MCF 10A (cell line): ENCODE data around the gene GLIS1. TPM values are rescaled to one million over a fixed set of nuclear protein-coding genes. Genes with fewer than 3 reads are reported as not detected.

Experiments used
- BruUV-seq: library from RNA; stranded (reverse); fragments of 400-500 nt; replicated peaks from 2 replicates; lab custom pipeline; 2021; lab: Mats Ljungman, UMichigan
- CTCF ChIA-PET: fragments of 300-600 bp; sonication (Branson Sonifier 250); formaldehyde crosslinking; extraction: SDS; loops from one replicate; lab custom pipeline; 2021; ENCODE audit warnings: antibody characterized with exemption, inconsistent platforms; lab: Yijun Ruan, JAX
- POLR2A ChIA-PET: fragments of 300-600, 350-650 bp; sonication (Branson Sonifier 250); formaldehyde crosslinking; extraction: SDS; loops from one replicate; lab custom pipeline; 2020; ENCODE audit warnings: antibody characterized with exemption, inconsistent platforms; lab: Yijun Ruan, JAX
- DNase-seq: peaks from one replicate; pipeline ENCODE4 v3.0.0-alpha.2; 2018; ENCODE audit not compliant: unreplicated experiment
- H3K27ac Mint-ChIP-seq: one replicate; pipeline ENCODE4 v1.8.0; 2022; ENCODE audit warnings: mild to moderate bottlenecking, low read depth, mixed read lengths; ENCODE audit not compliant: unreplicated experiment
- H3K27me3 Mint-ChIP-seq: one replicate; pipeline ENCODE4 v1.8.0; 2022; ENCODE audit warnings: mixed read lengths; ENCODE audit not compliant: insufficient read depth, unreplicated experiment
- H3K36me3 Mint-ChIP-seq: one replicate; pipeline ENCODE4 v1.8.0; 2022; ENCODE audit warnings: mild to moderate bottlenecking, moderate library complexity, mixed read lengths; ENCODE audit not compliant: insufficient read depth, unreplicated experiment
- H3K4me1 Mint-ChIP-seq: one replicate; pipeline ENCODE4 v1.8.0; 2022; ENCODE audit warnings: mixed read lengths; ENCODE audit not compliant: insufficient read depth, unreplicated experiment
- H3K4me3 Mint-ChIP-seq: one replicate; pipeline ENCODE4 v1.8.0; 2022; ENCODE audit warnings: mild to moderate bottlenecking, moderate library complexity, mixed read lengths; ENCODE audit not compliant: unreplicated experiment
- H3K9me3 Mint-ChIP-seq: one replicate; pipeline ENCODE4 v1.8.0; 2022; ENCODE audit warnings: mixed read lengths; ENCODE audit not compliant: unreplicated experiment
- intact Hi-C: fragments of 100-400 bp; cut with micrococcal nuclease; formaldehyde crosslinking; loops from 2 replicates; pipeline ENCODE4 v1.14.1; 2022
- total RNA-seq: library from RNA; stranded (reverse); gene quantifications from 2 replicates; pipeline ENCODE4 v1.2.3, GENCODE V29; 2022
- TF ChIP-seq, protein P1 (sequence below): fragments of 200-600 bp; IDR thresholded peaks from one replicate; pipeline ENCODE4 v1.8.0; 2022; ENCODE audit warnings: antibody characterized with exemption, mild to moderate bottlenecking; ENCODE audit not compliant: unreplicated experiment

GLIS1 gene
- total RNA-seq, 1 experiment from 2014 or later: 0.93 TPM

DNA sequence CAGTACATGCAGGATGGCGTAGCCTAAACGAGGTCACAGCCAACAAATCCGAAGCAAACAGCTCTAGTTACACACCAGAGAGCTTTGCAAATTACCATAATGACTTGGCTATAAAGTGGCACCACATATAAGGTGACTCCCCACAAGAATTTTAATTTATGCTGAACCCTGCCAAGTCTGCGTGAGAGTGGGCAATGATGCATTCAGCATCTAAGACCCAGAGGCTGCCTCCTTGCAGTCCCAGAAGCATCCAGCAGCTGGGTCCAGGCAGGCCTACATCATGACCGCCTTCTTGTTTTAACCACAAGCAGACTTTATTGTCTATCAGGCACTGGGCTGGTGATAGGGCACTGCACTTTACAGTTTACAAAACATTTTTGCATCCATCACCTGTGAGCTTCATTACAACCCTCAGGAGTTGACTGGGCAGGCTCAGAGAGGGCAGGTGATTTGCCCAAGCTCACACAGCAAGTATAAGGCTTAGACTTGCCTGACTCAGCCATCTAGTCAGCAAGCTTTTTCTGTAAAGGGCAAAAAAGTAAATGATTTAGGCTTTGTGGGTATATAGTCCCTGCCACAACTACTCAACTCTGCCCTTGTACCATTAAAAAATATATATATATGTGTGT, 134.6 kb downstream of the GLIS1 start:
- no peaks in the 10 kb centered on the region for H3K4me1 Mint-ChIP-seq
- H3K36me3 Mint-ChIP-seq: no peaks in the 10 kb centered on the region
- ChIA-PET CTCF (interaction anchor here (0.7 to 0.9 kb wide), 2 partner anchors 137 to 140 kb away, joined by 3 to 5 read pairs; no protein-coding TSS in a partner anchor), POLR2A (no interaction called here)
- BruUV-seq: no TSS peak
- no peaks in the 10 kb centered on the region for H3K27me3 Mint-ChIP-seq
- no peak overlapping the region for H3K27ac Mint-ChIP-seq
- no peak for DNase-seq
- no peaks in the 10 kb centered on the region for H3K9me3 Mint-ChIP-seq
- TF ChIP-seq, protein P1, sequence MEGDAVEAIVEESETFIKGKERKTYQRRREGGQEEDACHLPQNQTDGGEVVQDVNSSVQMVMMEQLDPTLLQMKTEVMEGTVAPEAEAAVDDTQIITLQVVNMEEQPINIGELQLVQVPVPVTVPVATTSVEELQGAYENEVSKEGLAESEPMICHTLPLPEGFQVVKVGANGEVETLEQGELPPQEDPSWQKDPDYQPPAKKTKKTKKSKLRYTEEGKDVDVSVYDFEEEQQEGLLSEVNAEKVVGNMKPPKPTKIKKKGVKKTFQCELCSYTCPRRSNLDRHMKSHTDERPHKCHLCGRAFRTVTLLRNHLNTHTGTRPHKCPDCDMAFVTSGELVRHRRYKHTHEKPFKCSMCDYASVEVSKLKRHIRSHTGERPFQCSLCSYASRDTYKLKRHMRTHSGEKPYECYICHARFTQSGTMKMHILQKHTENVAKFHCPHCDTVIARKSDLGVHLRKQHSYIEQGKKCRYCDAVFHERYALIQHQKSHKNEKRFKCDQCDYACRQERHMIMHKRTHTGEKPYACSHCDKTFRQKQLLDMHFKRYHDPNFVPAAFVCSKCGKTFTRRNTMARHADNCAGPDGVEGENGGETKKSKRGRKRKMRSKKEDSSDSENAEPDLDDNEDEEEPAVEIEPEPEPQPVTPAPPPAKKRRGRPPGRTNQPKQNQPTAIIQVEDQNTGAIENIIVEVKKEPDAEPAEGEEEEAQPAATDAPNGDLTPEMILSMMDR: no peak
- intact Hi-C loops: no loop called here
- H3K4me3 Mint-ChIP-seq: no peak overlapping the region

DNA sequence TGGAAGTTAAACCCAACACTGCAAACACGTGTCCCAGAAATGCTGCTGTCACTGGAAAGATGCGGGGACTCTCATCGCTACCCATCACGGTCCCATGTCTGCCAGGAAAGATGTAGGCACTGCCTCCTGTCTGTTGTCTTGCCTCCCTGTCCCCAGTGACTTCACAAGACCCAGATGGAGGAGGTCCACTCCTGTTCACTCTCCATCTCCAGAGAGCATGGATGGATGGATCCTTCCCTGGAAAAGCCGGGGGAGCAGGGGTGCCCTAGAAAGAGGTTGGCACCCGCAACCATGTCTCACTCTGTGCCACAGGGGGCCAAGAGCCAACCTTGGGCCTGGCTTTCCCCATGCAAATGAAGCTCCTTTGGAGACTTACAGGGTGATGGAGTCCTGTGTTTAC, 135.5 kb downstream of the GLIS1 start:
- TF ChIP-seq, protein P1: no peak
- Mint-ChIP-seq H3K27me3 (no peaks in the 10 kb centered on the region), H3K4me3 (no peak overlapping the region), H3K9me3 (no peaks in the 10 kb centered on the region), H3K36me3 (peaks cover 4% of the 10 kb centered on the region), H3K27ac (no peak overlapping the region), H3K4me1 (no peaks in the 10 kb centered on the region)
- BruUV-seq: no TSS peak
- intact Hi-C loops: no loop called here
- DNase-seq: no peak
- CTCF ChIA-PET: interaction anchor here (0.9 kb wide), 1 partner anchor 138 kb away, joined by 5 read pairs; no protein-coding TSS in a partner anchor
- POLR2A ChIA-PET: no interaction called here

DNA sequence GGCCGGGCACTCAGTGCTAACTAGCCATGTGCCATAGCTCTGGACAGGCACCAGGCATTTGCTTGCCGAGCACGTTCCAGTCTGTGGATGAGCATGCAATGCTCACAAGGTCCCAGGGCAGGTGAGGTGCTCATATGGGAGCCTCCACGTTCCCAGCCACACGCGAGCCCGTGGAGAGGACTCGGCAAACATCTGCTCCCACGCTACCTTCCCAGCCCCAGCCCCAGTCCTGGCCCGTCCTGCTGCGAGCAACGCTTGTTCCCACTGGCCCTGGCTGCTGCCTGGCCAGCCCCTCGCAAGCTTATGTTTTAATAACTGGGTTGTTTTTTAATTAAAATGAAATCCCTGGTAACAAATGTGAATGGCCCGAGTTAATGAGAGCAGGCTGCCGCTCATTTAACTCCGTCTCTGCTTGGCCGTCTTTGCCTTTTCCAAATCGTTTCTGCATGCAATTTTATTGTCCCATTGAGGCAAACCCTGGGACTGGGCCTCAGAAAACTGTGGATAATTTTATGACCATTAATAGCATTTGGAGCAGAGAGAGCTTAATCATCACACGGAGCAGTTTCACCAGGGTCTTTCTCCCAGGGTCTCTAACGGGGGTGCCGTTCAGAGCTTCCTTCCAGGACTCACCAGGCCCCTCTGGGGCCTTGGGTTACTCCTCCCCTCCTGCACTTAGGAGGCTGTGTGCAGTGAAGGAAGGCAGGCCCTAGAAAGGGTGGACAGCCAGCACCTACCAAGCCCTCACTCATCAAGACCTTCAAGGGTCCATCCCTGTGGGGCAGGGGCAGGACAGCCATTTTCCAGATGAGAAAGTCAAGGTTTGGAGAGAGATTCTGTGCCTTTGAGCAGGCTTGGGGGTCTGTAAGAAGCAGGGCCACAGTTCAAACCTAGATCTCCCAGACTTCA, 136.8 kb downstream of the GLIS1 start:
- DNase-seq: no peak
- POLR2A ChIA-PET: no interaction called here
- H3K27ac Mint-ChIP-seq: no peak overlapping the region
- no TSS peak for BruUV-seq
- TF ChIP-seq, protein P1: no peak
- H3K4me1 Mint-ChIP-seq: no peaks in the 10 kb centered on the region
- no peaks in the 10 kb centered on the region for H3K9me3 Mint-ChIP-seq
- H3K4me3 Mint-ChIP-seq: no peak overlapping the region
- H3K36me3 Mint-ChIP-seq: peaks cover 6% of the 10 kb centered on the region
- intact Hi-C loops: no loop called here
- CTCF ChIA-PET: no interaction called here
- H3K27me3 Mint-ChIP-seq: no peaks in the 10 kb centered on the region

DNA sequence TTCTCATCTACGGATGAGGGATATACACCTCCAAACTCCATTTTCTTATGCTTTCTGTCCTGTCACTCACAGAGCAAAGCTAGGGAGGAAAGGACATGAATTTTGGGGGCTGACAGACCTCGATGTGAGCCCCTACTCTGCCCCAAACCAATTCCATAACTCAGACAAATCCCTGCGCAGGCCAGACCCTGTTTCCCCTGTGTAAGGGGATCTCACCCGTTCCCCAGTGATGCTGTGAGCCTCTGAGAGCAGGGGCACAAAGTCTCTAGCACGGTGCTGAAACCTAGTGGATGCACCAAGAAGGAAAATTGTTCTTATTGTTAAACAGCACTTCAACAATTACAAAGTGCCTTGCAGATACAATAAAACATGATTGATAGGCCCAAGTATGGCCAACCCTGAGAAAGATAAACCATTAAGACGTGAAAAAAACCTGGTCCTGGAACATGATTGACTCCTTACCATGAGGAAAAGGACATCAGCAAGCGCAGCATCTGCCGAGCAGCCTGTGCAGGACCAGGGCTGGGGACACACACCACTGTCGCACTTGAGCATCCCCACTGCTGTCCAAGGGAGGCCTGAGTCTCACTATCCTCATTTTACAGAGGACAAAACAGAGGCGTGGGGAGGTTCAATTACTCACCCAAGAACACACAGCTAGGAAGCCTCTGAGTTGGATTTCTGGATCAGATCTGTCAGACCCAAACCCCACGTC, 137.8 kb downstream of the GLIS1 start:
- DNase-seq: no peak
- BruUV-seq: no TSS peak
- H3K36me3 Mint-ChIP-seq: peaks cover 6% of the 10 kb centered on the region
- H3K4me3 Mint-ChIP-seq: no peak overlapping the region
- H3K9me3 Mint-ChIP-seq: no peaks in the 10 kb centered on the region
- intact Hi-C loops: no loop called here
- no peaks in the 10 kb centered on the region for H3K4me1 Mint-ChIP-seq
- POLR2A ChIA-PET: interaction anchor here (1.3 kb wide), 1 partner anchor 10 kb away, joined by 4 read pairs; no protein-coding TSS in a partner anchor
- no peak overlapping the region for H3K27ac Mint-ChIP-seq
- H3K27me3 Mint-ChIP-seq: no peaks in the 10 kb centered on the region
- CTCF ChIA-PET: interaction anchor here (0.6 kb wide), 1 partner anchor 66 kb away, joined by 3 read pairs; no protein-coding TSS in a partner anchor
- TF ChIP-seq, protein P1: no peak
